Measurements from ENCODE around the gene PPM1L.
"Not testable (repeated sequence)": the region's sequence is repeated elsewhere in the genome, so short reads cannot be mapped to it uniquely, and the experiment has no call there.

PPM1L gene

DNA sequence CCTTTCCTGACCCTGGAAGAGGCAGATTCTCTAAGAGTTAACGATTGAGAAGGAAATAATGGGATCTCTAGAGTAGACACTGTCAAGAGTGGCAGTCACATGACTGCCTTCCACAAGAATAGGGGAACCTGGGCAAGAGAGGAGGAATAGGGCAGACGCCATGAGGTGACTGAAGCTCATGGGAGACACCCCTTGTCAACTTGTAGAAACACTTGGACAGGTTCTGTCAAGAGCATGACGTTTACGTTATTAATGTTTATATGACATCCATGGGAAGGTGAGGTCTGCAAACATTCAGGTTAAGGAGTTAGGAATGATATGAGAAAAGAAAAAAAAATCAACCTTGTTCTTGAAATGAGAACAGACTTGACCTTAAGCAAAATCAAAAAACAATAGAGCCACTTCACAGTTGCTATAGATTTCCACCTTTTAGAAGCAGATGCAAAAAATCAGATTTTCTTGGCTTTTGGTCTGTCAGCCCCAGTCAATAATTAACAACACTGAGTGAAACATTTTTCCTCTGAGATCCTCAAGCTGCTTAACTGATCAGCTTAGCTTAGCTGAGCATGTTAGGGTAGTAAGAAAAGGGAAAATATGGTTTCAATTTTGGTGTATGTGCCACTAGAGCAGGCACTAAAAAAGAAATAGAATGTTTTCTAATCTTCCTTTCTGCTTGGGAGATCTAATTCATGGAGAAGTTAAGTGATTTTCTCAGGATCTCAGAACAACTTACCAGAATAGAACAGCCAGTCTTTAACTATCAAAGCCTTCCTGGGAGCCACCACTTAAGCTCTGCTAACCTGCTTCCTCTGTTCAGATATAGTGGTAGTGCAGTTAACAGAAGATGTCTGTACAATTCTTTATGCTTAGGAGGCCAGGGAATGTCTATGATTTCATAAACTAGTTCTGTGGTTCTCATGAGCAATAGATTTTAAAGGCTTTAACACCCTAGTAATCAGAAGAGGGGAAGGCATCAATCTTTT, 232.2 kb downstream of the PPM1L start:
- DNase-seq (ENCODE audit: low spot score), result no peak

DNA sequence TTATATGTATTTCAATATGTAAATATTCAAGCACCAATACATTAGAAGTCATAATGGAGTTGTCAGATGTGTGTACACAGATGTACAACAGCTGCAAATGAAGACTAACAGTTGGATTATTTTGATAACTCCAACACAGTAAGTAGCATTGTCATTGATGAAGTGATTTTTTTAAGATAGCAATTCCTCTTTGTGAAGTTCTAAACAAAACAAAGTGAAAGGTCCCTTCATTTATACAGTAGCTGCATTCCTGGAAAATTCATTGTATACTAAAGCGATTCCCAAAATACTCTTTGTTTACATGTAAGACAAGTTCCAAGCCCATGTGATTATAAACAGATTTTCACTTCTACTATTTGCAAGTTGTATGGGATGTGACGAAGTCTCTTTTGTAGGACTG, 234.4 kb downstream of the PPM1L start:
- DNase-seq (ENCODE audit: low spot score), result no peak

DNA sequence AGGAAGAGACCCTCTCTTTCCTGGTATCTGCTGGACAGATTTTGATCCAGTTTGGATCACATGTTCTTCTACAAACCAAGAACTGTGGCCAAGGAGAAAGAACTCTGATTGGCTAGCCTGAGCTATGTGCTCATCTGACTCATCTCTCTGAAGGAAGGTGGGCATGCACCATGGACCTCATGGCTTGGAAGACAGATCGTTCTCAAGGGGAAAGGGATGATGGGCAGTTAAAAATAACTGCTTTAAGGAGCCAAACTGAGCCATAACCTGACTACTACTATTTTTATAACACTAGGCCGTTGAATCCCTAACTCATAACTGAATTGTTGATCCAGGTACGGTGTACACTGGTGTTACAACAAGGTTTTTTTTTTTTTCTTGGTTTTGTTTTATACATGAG, 236.7 kb downstream of the PPM1L start:
- no peak for DNase-seq (ENCODE audit: low spot score)

DNA sequence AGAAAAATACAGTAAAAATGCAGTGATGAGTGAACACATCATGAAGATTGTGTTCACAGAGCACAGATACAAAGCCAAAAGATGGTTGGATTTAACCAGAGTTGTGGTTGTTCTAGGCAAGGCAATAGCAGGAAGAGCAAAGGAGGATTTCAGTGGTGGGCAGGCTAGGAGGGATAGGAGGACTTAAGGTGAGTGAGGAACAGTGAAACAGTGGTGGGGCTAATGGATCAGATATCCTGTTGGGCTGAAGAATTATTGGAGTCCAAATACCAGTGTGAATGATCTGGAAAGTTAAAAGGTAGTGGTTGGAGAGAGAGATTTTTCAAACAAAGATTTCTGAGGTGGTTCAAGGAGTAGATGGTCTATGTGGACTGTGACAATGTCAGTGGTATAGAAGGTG, 240.8 kb downstream of the PPM1L start:
- no peak for DNase-seq (ENCODE audit: low spot score)

DNA sequence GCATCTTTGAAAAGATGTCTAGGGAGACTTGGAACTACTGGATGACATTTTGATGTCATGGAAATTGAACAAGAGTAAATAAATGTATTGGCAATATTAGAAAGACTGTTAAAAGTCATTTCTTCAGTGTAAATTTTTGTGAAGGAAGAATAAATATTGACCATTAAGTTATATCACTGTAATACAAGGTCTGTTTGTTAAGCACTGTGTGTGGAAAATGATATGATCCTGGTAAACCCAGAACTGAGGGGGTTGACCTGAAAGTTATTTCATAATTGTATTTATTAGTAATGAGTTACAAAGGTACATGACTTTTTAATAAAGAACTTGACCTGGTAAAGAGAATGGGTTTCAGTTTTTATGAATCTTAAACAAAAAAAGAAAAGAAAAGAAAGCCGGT, 242.6 kb downstream of the PPM1L start:
- DNase-seq (ENCODE audit: low spot score), result no peak

DNA sequence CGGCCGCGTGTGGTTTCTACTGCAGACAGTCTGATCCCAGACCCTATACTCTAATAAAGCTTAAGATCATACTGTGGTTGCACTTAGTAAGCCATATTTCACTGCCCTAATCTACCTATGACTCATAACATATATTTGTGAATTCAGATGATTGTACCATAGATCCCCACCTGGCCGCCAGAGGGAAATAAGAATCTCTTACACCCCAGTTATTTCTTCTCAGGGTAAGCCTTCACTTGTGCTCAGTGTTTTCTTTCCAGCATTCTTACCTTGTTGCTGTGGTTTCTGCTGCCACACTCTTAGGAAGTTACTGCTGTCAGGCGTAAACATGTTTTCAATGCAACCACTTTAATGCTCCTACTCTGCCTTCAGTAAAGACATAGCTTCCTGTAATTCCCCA, 243.2 kb downstream of the PPM1L start:
- DNase-seq (ENCODE audit: low spot score), result no peak

DNA sequence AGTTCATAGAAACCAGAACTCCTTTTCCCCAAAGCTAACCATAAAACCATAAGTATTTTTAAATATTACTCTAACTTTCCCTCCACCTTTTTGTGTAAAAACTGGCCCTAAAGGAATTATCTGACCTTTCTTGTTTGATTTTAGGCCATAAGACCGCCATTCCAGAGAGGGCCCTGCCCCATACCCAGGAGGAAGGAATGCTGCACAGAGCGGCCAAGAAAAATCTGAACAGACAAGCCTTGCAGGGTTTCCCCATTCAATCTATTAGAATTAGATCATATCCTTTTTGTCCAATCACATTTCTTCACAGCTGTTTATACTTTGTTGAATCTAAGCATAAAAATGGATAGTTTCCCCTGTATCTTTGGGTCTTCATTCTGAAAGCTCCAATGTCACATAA, 252.1 kb downstream of the PPM1L start:
- DNase-seq (ENCODE audit: low spot score), result no peak

DNA sequence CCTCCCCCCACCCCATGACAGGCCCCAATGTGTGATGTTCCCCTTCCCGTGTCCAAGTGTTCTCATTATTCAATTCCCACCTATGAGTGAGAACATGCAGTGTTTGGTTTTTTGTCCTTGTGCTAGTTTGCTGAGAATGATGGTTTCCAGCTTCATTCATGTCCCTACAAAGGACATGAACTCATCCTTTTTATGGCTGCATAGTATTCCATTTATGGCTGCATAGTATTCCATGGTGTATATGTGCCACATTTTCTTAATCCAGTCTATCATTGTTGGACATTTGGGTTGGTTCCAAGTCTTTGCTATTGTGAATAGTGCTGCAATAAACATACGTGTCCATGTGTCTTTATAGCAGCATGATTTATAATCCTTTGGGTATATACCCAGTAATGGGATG, 254.1 kb downstream of the PPM1L start:
- not testable (repeated sequence) for DNase-seq (ENCODE audit: low spot score)

DNA sequence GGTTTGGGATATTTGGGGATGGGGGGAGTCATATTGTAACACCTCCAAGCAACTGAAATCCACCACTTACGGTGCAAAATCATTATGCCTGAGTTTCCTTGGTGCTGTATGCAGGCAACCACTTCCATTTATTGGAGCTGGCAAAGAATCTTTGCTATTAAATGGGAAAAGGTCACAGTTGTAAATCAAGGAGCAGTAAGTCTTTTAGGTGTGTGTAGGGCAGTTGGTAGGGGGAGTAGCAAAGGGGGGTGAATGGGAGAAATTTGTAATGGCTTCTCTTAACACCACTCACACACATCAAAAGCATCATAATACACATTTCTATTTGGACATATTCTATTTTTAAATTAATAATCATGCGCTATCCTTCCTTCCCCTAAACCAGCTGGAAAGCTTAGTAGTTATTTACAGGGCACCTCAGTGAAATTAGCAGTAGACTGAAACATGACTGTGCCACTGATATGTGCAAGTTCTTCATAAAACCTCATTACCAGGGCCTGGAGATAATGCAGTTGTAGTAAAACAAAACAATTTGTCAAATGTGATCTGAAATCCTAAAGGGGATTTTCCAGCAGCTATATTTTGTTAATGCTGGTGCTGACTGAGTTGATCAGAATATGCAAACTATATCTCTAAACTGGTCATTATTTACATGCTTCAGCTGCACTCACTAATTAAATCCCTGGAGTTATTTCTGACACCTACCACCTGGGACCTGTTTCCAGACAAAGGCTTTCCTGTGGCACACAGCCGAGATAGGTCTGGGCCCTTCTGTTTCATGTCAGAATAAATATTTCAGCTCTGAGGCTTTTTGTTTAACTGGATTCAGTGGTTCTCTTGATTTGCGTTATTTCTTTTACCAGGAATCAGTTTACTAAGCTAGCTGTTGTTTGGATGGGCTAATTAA, 259.1 kb downstream of the PPM1L start:
- peak; percentile 98 for DNase-seq (ENCODE audit: low spot score)

DNA sequence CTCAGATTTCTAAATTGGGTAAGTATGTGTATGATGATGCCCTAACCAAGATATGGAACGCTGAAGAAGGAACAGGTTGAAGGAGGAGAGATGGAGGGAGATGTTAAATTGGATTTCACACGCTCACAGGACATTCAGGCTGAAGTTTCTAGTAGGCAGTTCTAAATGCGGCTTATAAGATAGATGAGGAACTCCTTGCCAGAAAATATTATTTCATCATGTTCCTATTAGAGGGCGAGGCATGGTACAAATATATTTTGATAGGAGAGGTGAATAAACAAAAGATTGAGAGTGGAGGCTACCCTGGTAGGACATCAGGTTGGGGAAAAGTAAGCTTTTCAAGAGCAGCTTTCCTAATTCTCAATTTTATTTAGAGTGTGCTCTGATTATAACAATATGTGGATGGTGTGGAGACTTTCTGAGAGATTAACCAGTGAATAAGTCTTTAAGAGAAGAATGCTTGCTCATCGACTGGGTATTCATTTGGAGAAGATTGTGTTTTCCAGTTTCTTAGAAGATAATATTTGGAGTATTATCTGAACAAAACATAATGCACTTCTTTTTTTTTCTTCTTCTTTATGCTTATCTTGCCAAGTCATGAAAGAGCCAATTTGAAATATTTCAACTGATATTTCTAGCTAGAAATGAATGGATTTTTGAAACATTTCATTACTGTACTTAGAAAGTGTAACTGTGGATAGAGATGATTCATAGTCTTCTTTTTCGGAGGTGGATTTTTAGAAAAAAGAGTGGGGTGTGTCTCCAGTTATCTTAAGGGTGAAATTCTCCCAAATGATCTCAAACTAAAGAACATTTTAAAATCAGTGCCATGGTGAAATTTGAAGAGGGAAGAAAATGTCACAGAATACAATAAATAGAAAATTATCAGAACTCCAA, 260.6 kb downstream of the PPM1L start:
- DNase-seq (ENCODE audit: low spot score), result no peak

DNA sequence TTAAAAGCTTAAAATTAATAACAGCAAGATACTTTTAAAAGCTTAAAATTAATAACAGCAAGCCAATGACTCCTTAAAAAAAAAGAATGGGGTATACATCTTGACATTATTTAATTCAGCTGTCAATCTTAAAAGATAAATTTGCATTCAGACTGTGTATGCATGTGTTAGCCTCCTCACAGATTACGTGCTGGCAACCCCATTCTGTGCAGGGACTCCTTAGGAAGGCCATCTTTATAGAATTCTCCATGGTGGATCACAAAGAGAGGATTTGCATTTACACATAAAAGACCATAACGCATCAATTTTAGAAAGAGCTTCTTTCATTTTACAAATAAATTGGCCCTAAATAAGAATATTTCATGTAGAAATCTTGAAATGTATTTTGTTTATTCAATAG, 261.9 kb downstream of the PPM1L start:
- DNase-seq (ENCODE audit: low spot score), result no peak

DNA sequence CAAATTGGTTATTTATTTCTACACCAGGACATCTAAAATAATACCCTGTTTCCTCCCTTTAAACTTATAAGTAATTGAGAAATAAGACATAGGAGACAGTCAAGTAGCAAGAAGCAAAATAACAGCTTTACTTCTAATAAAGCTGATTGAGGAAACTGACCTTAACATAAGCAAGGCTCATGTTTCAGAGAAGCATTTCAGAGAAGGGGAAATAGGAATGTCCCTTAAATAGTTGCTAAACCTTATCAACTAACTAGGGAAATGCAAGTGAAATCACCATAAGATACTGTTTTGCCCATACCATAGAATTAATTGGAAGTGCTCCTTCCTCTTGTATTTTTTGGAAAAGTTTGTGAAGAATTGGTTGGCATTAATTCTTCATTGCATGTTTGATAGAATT, 264.2 kb downstream of the PPM1L start:
- no peak for DNase-seq (ENCODE audit: low spot score)

DNA sequence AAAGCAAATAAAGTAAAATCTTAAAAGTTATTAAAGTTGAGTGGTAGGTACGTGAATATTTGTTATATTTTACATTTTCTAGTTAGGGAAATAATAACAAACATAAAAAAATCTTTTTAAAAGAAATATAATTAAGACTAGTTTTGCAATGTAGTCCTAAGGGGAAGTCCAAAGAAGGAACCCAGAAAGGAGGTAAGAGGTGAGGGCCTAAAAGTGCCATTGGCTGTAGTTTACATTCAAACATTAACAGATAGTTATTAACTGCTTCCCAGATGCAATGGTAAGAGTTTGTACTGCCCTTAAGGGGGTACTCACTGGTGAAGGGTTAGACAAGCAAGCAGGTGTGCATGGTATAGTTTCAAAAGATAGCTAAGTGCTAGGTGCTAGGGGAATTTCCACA, 269.9 kb downstream of the PPM1L start:
- no peak for DNase-seq (ENCODE audit: low spot score)

DNA sequence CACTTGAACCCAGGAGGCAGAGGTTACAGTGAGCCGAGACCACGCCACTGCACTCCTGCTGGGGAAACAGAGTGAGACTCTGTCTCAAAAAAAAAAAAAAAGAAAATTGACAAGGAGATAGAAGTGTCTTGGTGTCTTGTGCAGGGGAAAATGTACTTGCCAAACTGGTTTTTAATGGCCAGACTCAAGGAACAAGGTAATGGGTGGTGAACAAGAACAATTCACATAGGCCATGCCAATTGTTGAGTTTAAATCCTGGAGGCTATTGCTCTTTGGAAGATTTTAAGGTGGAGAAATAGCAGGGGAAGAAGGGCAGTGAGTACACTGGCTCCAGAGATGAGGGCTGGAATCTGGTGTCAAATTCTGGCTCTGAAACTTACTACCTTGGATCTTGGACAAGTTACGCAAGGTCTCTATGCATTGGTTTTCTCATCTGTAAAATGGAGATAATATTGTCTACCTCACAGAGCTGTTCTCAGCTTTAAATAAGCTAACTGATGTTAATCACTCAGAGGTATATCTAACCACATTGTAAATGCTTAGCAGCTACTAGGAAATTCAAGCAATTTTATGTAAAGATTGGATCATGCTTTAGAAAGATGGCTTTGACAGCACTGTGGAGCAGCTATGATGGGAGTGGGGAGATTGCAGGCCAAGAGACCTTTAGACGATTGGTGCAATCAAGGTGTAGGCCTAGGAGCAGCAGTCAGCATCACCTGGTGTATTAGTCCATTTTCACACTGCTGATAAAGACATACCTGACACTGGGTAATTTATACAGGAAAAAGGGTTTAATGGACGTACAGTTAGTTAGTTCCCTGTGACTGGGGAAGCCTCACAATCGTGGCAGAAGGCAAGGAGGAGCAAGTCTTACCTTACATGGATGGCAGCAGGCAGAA, 270.8 kb downstream of the PPM1L start:
- DNase-seq (ENCODE audit: low spot score), result no peak

DNA sequence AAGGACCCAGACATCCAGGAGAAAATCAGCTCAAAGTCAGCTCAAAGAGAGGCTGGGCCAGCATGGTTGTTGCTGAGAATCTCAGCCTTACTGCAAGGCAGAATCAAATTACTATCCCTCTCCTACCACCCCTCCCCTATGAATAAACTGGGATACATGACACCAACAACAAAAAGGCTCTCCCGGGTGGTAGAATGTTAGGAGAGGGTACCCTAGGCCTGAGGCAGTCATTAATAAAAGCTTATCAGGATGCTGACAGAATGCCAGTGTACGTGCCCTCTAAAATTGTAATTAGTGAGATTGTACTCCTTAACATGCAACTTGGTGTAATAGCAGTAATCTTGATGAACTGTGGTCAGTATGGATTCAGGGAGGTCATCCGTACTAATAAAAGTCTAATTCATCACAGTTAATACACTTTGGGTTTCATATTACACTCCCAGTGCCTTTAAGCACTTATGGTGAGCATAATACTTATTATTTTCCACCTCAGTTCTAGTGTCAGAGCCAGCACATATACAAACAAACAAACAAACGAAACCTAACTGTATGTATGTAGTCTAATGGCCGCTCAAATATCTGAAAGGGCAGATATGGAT, 272.6 kb downstream of the PPM1L start:
- DNase-seq (ENCODE audit: low spot score), result no peak

DNA sequence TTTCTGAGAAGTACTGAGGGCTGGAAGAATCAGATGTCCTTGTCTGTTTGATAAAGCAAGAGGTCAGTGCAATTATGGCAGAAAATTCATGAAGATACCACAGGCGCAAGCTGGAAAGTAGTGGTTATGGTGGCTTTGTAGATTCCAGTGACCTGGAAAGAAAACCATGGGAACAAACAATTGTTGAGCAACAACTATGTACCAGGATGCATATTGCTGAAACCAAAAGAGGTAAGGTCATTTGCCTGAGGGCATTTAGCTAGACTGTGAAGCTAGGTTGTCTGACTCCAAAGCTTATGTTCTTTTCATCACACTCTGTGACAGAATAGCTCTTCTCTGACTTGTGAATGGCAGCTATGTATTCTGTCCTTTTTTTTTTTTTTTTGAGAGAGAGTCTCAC, 275.1 kb downstream of the PPM1L start:
- no peak for DNase-seq (ENCODE audit: low spot score)

DNA sequence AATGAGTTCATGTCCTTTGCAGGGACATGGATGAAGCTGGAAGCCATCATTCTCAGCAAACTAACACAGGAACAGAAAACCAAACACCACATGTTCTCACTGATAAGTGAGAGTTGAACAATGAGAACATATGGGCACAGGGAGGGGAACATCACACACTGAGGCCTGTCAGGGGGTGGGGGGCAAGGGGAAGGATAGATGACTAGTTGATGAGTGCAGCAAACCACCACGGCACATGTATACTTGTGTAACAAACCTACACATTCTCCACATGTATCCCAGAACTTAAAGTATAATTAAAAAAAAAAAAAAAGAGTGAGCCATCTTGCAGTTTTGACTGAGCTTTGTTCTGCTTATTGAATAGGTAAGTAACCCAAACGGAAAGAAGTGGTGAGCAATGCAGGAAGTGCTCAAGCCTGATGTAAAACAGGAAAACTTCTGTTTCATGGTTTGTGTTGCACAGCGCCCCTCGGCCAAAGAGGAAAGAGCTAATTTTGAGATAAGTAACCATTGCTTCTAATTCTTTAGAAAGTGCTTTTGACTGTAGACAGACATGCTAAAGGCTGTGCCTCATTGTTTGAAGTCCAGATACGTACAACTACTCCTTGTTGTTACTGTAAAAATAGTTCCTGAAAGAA, 279.0 kb downstream of the PPM1L start:
- not testable (repeated sequence) for DNase-seq (ENCODE audit: low spot score)

DNA sequence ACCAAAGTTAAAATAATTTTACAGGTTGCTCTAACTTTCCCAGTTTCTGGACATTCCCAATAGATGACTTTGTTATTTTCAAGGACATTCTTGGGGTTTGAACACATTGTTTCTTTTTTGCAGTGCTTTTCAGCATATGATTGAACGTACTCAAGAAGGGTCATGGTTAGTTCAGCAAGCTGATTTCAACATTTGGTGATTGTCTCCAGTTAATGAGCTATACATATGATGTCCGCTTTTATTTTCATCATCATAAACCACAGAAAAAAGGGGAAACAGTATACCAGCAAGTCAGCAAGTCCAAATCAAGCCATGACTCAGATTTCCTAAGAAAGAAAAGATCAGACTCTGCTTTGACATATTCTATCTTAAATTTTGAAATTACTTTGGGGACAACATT, 279.7 kb downstream of the PPM1L start:
- DNase-seq (ENCODE audit: low spot score), result no peak

DNA sequence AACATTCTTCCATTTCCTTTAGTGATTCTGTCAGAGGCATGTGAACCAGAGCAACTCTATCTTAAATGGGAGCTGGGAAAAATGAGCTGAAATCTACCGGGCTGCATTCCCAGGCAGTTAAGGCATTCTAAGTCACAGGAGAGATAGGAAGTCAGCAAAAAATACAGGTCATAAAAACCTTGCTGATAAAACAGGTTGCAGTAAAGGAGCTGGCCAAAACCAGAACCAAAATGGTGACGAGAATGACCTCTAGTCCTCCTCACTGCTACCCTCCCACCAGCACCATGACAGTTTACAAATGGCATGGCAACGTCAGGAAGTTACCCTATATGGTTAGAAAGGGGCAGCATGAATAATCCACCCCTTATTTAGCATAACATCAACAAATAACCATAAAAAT, 282.7 kb downstream of the PPM1L start:
- DNase-seq (ENCODE audit: low spot score), result no peak

DNA sequence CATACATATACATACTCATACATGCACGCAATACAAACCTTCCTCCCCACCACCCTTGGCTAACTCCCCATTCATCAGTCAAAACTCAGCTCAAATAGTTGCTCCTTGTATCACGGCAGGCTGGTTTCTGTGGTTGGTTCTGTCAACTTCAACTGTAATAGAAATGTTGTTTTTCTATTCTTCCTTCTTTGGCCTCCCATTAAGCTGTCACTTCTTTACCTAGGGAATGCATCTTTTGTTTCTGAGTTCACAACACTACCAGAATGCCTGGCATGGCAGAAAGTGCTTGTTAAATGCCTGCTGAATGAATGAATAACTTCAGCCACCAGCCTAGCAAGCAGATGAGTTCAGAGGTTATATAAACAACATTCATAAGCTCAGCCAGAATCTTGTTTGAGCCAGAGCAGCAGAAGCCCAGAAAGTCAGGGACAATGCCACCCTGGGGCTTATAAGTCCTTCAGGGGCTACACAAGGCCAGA, 286.0 kb downstream of the PPM1L start:
- DNase-seq (ENCODE audit: low spot score), result no peak

All from cerebellar cortex (tissue), 1 donor.